IMR-90 (cell line): ENCODE measurements around the gene SYT8. TPM values are rescaled to one million over a fixed set of nuclear protein-coding genes. Genes with fewer than 3 reads are reported as not detected.

Experiments used
- ATAC-seq: fragments of 200-7000 bp; cut with Tn5 transposase; 2 replicates; pipeline ENCODE4 v1.9.1; 2020; ENCODE audit warnings: low read depth, mild to moderate bottlenecking, moderate library complexity
- BruUV-seq: library from RNA; stranded (reverse); fragments of 400-500 nt; replicated peaks from 2 replicates; lab custom pipeline; 2021; lab: Mats Ljungman, UMichigan
- CTCF ChIA-PET: fragments of 300-600 bp; formaldehyde crosslinking; extraction: SDS; loops from one replicate; lab custom pipeline; 2021; ENCODE audit warnings: antibody characterized with exemption; lab: Yijun Ruan, JAX
- POLR2A ChIA-PET: fragments of 300-600 bp; sonication (Branson Sonifier 250); formaldehyde crosslinking; loops from one replicate; lab custom pipeline; 2022; ENCODE audit warnings: antibody characterized with exemption; ENCODE audit not compliant: unreplicated experiment; lab: Charles Lee
- DNase-seq: peaks from one replicate; pipeline ENCODE4 v3.0.0; 2013
- H2AFZ ChIP-seq: replicated peaks from 2 replicates; pipeline ENCODE3; 2013; ENCODE audit warnings: low read length, mild to moderate bottlenecking; ENCODE audit not compliant: poor library complexity
- H2AK5ac ChIP-seq: 2 replicates; pipeline ENCODE4 v1.6.1; 2013; ENCODE audit warnings: low read depth, low read length, inconsistent platforms
- H2AK9ac ChIP-seq: replicated peaks from 2 replicates; pipeline ENCODE3; 2013; ENCODE audit warnings: mild to moderate bottlenecking, low read depth, low read length, moderate library complexity; ENCODE audit not compliant: poor library complexity
- H2BK120ac ChIP-seq: 2 replicates; pipeline ENCODE4 v1.6.1; 2013; ENCODE audit warnings: low read depth, low read length, inconsistent platforms
- H2BK15ac ChIP-seq: 3 replicates; pipeline ENCODE4 v1.6.1; 2013; ENCODE audit warnings: low read depth, low read length, inconsistent platforms
- H2BK20ac ChIP-seq: 2 replicates; pipeline ENCODE4 v1.6.1; 2013; ENCODE audit warnings: low read depth, mild to moderate bottlenecking, inconsistent platforms, low read length, moderate library complexity
- H2BK5ac ChIP-seq: 2 replicates; pipeline ENCODE4 v1.6.1; 2013; ENCODE audit warnings: mild to moderate bottlenecking, low read depth, low read length, inconsistent platforms; ENCODE audit not compliant: poor library complexity, severe bottlenecking
- H3K14ac ChIP-seq: replicated peaks from 2 replicates; pipeline ENCODE4 v1.6.1; 2013; ENCODE audit warnings: low read depth, low read length, inconsistent platforms
- H3K18ac ChIP-seq: 2 replicates; pipeline ENCODE4 v1.6.1; 2013; ENCODE audit warnings: low read depth, low read length, control low read depth
- H3K23ac ChIP-seq: 2 replicates; pipeline ENCODE4 v1.6.1; 2013; ENCODE audit warnings: low read depth, low read length, inconsistent platforms
- H3K27ac ChIP-seq: 2 replicates; pipeline ENCODE4 v1.5.1; 2013; ENCODE audit warnings: mild to moderate bottlenecking, control low read depth, low read length; ENCODE audit not compliant: insufficient read depth
- H3K27me3 ChIP-seq: 2 replicates; pipeline ENCODE4 v1.6.1; 2013; ENCODE audit warnings: low read length; ENCODE audit not compliant: control insufficient read depth, insufficient read depth
- H3K36me3 ChIP-seq: 2 replicates; pipeline ENCODE4 v1.6.1; 2013; ENCODE audit warnings: low read length, mixed read lengths; ENCODE audit not compliant: control insufficient read depth, insufficient read depth
- H3K4ac ChIP-seq: 2 replicates; pipeline ENCODE4 v1.6.1; 2013; ENCODE audit warnings: low read depth, low read length, inconsistent platforms
- H3K4me1 ChIP-seq: 2 replicates; pipeline ENCODE4 v1.6.1; 2013; ENCODE audit warnings: low read length, mixed read lengths; ENCODE audit not compliant: control insufficient read depth, insufficient read depth
- H3K4me2 ChIP-seq: 2 replicates; pipeline ENCODE4 v1.6.1; 2013; ENCODE audit warnings: low read depth, mild to moderate bottlenecking, control low read depth, low read length, moderate library complexity
- H3K4me3 ChIP-seq: 2 replicates; pipeline ENCODE4 v1.5.1; 2013; ENCODE audit warnings: low read depth, mild to moderate bottlenecking, control low read depth, low read length, moderate library complexity; ENCODE audit not compliant: insufficient read depth
- H3K56ac ChIP-seq: 2 replicates; pipeline ENCODE4 v1.6.1; 2013; ENCODE audit warnings: low read length, inconsistent platforms; ENCODE audit not compliant: insufficient read depth; ENCODE audit errors: extremely low read depth
- H3K79me1 ChIP-seq, 2 experiments: 2 replicates each; pipeline ENCODE4 v1.6.1; 2013; ENCODE audit warnings: low read length in 2 of 2, inconsistent platforms in 1 of 2, low read depth in 1 of 2
- H3K9ac ChIP-seq: 2 replicates; pipeline ENCODE4 v1.6.1; 2013; ENCODE audit warnings: low read depth, low read length, control low read depth
- H3K9me1 ChIP-seq: 2 replicates; pipeline ENCODE4 v1.6.1; 2013; ENCODE audit warnings: low read length, inconsistent platforms; ENCODE audit not compliant: insufficient read depth
- H3K9me3 ChIP-seq: 2 replicates; pipeline ENCODE4 v1.6.1; 2013; ENCODE audit warnings: low read length; ENCODE audit not compliant: control insufficient read depth, insufficient read depth
- H4K20me1 ChIP-seq: 2 replicates; pipeline ENCODE4 v1.6.1; 2013; ENCODE audit warnings: low read length, inconsistent platforms; ENCODE audit not compliant: insufficient read depth
- H4K5ac ChIP-seq: 2 replicates; pipeline ENCODE4 v1.6.1; 2013; ENCODE audit warnings: mild to moderate bottlenecking, low read depth, low read length, control low read depth
- H4K8ac ChIP-seq, 2 experiments: 2 replicates each; pipeline ENCODE4 v1.6.1; 2013; ENCODE audit warnings: low read depth in 2 of 2, low read length in 2 of 2, control low read depth in 1 of 2, inconsistent platforms in 1 of 2
- H4K91ac ChIP-seq: 2 replicates; pipeline ENCODE4 v1.6.1; 2013; ENCODE audit warnings: low read depth, low read length, inconsistent platforms; ENCODE audit not compliant: insufficient read depth
- BHLHE40 ChIP-seq: fragments of 150-350 bp; IDR thresholded peaks from 2 replicates; pipeline ENCODE4 v1.6.1; 2016; ENCODE audit warnings: mild to moderate bottlenecking, low read depth, low read length
- CEBPB ChIP-seq: IDR thresholded peaks from 2 replicates; pipeline ENCODE4 v1.6.1; 2012; ENCODE audit warnings: low read depth, low read length, improper control_type of control experiment
- CHD1 ChIP-seq: IDR thresholded peaks from 2 replicates; pipeline ENCODE4 v1.6.1; 2012; ENCODE audit warnings: low read depth, low read length, improper control_type of control experiment
- FOS ChIP-seq: fragments of 150-350 bp; IDR thresholded peaks from 2 replicates; pipeline ENCODE4 v1.6.1; 2016; ENCODE audit warnings: low read depth, low read length
- MAFK ChIP-seq: IDR thresholded peaks from 2 replicates; pipeline ENCODE4 v1.6.1; 2012; ENCODE audit warnings: low read depth, low read length, improper control_type of control experiment
- POLR2A ChIP-seq: IDR thresholded peaks from 2 replicates; pipeline ENCODE4 v1.6.1; 2012; ENCODE audit warnings: mild to moderate bottlenecking, low read depth, low read length
- WGBS, 2 experiments: methylation state at CpG; one replicate each; pipeline versions ENCODE4 v1.1.5 to v1.1.7; 2013; ENCODE audit warnings: missing lambda C conversion rate in 2 of 2; ENCODE audit not compliant: insufficient read length in 1 of 2; ENCODE audit errors: extremely low coverage in 2 of 2; 5-methylcytosine and 5-hydroxymethylcytosine counted together
- dilution Hi-C: fragments of 300-500 bp; cut with HindIII; formaldehyde crosslinking; loops from one replicate; pipeline ENCODE4 v1.14.3; 2018; ENCODE audit warnings: low sequenced_read_pairs; ENCODE audit not compliant: unreplicated experiment
- in situ Hi-C: fragments of 300-500 bp; cut with MboI; formaldehyde crosslinking; loops from 3 replicates; pipeline ENCODE4 v1.14.3; 2019; ENCODE audit warnings: low sequenced_read_pairs, inconsistent platforms, mixed read lengths
- intact Hi-C: fragments of 100-400 bp; cut with micrococcal nuclease; formaldehyde crosslinking; loops from 2 replicates; pipeline ENCODE4 v1.10.0; 2022
- polyA plus RNA-seq, 3 experiments: library from polyadenylated mRNA; depleted of rRNA; stranded (reverse); fragments of >200 nt; gene quantifications; 2 replicates each; pipeline ENCODE4 v1.2.3, GENCODE V29; 2012; ENCODE audit warnings: low replicate concordance in 1 of 3
- total RNA-seq: library from RNA; depleted of rRNA; stranded (reverse); fragments of >200 nt; gene quantifications from 2 replicates; pipeline ENCODE4 v1.2.3, GENCODE V29; 2012
- TF ChIP-seq, protein P1 (sequence below): conservative IDR thresholded peaks from 2 replicates; pipeline ENCODE4 v1.5.1; 2012; ENCODE audit warnings: mild to moderate bottlenecking, low read depth, low read length, improper control_type of control experiment
- TF ChIP-seq, protein P2 (sequence below): fragments of 150-350 bp; IDR thresholded peaks from 2 replicates; pipeline ENCODE4 v1.6.1; 2016; ENCODE audit warnings: low read depth, mild to moderate bottlenecking, low read length, moderate library complexity, borderline replicate concordance
- TF ChIP-seq, protein P3 (sequence below): fragments of 150-350 bp; IDR thresholded peaks from 2 replicates; pipeline ENCODE4 v1.6.1; 2017; ENCODE audit warnings: mild to moderate bottlenecking, antibody characterized with exemption, low read length, low read depth

SYT8 gene
- total and polyA plus RNA-seq, 2 of the 4 experiments (the other 2 are of a cell fraction): not detected

GRCh38 chr11:1817000-1817399, 17.8 kb upstream of the SYT8 start:
- no peak for TF ChIP-seq CHD1
- TF ChIP-seq BHLHE40: no peak
- TF ChIP-seq POLR2A: no peak
- TF ChIP-seq, protein P1, sequence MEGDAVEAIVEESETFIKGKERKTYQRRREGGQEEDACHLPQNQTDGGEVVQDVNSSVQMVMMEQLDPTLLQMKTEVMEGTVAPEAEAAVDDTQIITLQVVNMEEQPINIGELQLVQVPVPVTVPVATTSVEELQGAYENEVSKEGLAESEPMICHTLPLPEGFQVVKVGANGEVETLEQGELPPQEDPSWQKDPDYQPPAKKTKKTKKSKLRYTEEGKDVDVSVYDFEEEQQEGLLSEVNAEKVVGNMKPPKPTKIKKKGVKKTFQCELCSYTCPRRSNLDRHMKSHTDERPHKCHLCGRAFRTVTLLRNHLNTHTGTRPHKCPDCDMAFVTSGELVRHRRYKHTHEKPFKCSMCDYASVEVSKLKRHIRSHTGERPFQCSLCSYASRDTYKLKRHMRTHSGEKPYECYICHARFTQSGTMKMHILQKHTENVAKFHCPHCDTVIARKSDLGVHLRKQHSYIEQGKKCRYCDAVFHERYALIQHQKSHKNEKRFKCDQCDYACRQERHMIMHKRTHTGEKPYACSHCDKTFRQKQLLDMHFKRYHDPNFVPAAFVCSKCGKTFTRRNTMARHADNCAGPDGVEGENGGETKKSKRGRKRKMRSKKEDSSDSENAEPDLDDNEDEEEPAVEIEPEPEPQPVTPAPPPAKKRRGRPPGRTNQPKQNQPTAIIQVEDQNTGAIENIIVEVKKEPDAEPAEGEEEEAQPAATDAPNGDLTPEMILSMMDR: no peak
- TF ChIP-seq CEBPB: no peak
- no peak for TF ChIP-seq MAFK
- TF ChIP-seq, protein P2, sequence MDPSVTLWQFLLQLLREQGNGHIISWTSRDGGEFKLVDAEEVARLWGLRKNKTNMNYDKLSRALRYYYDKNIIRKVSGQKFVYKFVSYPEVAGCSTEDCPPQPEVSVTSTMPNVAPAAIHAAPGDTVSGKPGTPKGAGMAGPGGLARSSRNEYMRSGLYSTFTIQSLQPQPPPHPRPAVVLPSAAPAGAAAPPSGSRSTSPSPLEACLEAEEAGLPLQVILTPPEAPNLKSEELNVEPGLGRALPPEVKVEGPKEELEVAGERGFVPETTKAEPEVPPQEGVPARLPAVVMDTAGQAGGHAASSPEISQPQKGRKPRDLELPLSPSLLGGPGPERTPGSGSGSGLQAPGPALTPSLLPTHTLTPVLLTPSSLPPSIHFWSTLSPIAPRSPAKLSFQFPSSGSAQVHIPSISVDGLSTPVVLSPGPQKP: no peak
- TF ChIP-seq FOS: no peak
- TF ChIP-seq, protein P3, sequence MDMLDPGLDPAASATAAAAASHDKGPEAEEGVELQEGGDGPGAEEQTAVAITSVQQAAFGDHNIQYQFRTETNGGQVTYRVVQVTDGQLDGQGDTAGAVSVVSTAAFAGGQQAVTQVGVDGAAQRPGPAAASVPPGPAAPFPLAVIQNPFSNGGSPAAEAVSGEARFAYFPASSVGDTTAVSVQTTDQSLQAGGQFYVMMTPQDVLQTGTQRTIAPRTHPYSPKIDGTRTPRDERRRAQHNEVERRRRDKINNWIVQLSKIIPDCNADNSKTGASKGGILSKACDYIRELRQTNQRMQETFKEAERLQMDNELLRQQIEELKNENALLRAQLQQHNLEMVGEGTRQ: no peak
- H2BK20ac ChIP-seq: no peak overlapping the region
- H2BK120ac ChIP-seq: no peak overlapping the region
- in situ Hi-C loops: no loop called here
- no peak overlapping the region for H4K5ac ChIP-seq
- no peak overlapping the region for H3K4ac ChIP-seq
- no peak overlapping the region for H4K91ac ChIP-seq
- H2AFZ ChIP-seq: no peak overlapping the region
- no peak overlapping the region for H2AK9ac ChIP-seq
- no TSS peak for BruUV-seq
- H3K36me3 ChIP-seq: no peaks in the 10 kb centered on the region
- H3K23ac ChIP-seq: no peak overlapping the region
- H3K27me3 ChIP-seq: peaks cover 42% of the 10 kb centered on the region
- H2BK15ac ChIP-seq: no peak overlapping the region
- H3K14ac ChIP-seq: no peak overlapping the region
- no peaks in the 10 kb centered on the region for H3K9me1 ChIP-seq
- H3K56ac ChIP-seq: no peak overlapping the region
- ChIA-PET CTCF (interaction anchor here (0.5 to 1.6 kb wide), 2 partner anchors 9 to 164 kb away, joined by 3 to 4 read pairs; no protein-coding TSS in a partner anchor), POLR2A (no interaction called here)
- H3K79me1 ChIP-seq: no peaks in the 10 kb centered on the region
- peaks cover 20% of the 10 kb centered on the region for H3K9me3 ChIP-seq
- H3K4me3 ChIP-seq: no peak overlapping the region
- H2BK5ac ChIP-seq: no peak overlapping the region
- H3K4me1 ChIP-seq: no peaks in the 10 kb centered on the region
- H4K20me1 ChIP-seq: no peaks in the 10 kb centered on the region
- ATAC-seq (no peak), DNase-seq (no peak)
- H2AK5ac ChIP-seq: no peak overlapping the region
- H3K4me2 ChIP-seq: no peak overlapping the region
- no peak overlapping the region for H3K18ac ChIP-seq
- WGBS, 2 experiments: no CpG with 5 or more reads among the region's 5 CpGs
- intact Hi-C loops: no loop called here
- no peak overlapping the region for H4K8ac ChIP-seq
- H3K9ac ChIP-seq: no peak overlapping the region
- no peak overlapping the region for H3K27ac ChIP-seq
- dilution Hi-C loops: no loop called here
